Activated CD4-positive, alpha-beta T cell treated with anti-CD3 and anti-CD28 coated beads, Interleukin-2, amount 10 ng/mL, durations not matched to agents 24 days and 14 days (primary cell): ENCODE data around the gene ZNF277. TPM values are rescaled to one million over a fixed set of nuclear protein-coding genes. Genes with fewer than 3 reads are reported as not detected.
"Not testable (repeated sequence)": the region's sequence is repeated elsewhere in the genome, so short reads cannot be mapped to it uniquely, and the experiment has no call there.

Experiments used
- DNase-seq: peaks from one replicate; pipeline ENCODE4 v3.0.0; 2022
- H3K27ac Mint-ChIP-seq: one replicate; pipeline ENCODE4 v1.8.0; 2022; ENCODE audit warnings: mild to moderate bottlenecking, mixed read lengths
- H3K27me3 Mint-ChIP-seq: one replicate; pipeline ENCODE4 v1.8.0; 2022; ENCODE audit warnings: mixed read lengths
- H3K36me3 Mint-ChIP-seq: one replicate; pipeline ENCODE4 v1.8.0; 2022; ENCODE audit warnings: low read depth, mild to moderate bottlenecking, mixed read lengths
- H3K4me1 Mint-ChIP-seq: one replicate; pipeline ENCODE4 v1.8.0; 2021; ENCODE audit warnings: mixed read lengths
- H3K4me3 Mint-ChIP-seq: one replicate; pipeline ENCODE4 v1.8.0; 2022; ENCODE audit warnings: mild to moderate bottlenecking, moderate library complexity, mixed read lengths
- H3K9me3 Mint-ChIP-seq: one replicate; pipeline ENCODE4 v1.8.0; 2021; ENCODE audit warnings: mixed read lengths
- intact Hi-C: fragments of 100-400 bp; cut with micrococcal nuclease; formaldehyde crosslinking; loops from one replicate; pipeline ENCODE4 v1.15.1; 2023
- total RNA-seq: library from RNA; stranded (reverse); gene quantifications from 2 replicates; pipeline ENCODE4 v1.2.3, GENCODE V29; 2022

ZNF277 gene
- total RNA-seq, 1 donor from 2014 or later = 13.7 TPM

DNA sequence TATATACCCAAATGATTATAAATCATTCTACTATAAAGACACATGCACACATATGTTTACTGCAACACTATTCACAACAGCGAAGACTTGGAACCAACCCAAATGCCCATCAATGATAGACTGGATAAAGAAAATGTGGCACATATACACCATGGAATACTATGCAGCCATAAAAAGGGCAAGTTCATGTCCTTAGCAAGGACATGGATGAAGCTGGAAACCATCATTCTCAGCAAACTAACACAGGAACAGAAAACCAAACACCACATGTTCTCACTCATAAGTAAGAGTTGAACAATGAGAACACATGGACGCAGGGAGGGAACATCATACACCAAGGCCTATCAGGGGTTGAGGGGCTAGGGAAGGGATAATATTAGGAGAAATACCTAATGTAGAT, 110.3 kb downstream of the ZNF277 start:
- H3K27me3 Mint-ChIP-seq, H3K27ac Mint-ChIP-seq, H3K4me1 Mint-ChIP-seq, DNase-seq, intact Hi-C loops, H3K4me3 Mint-ChIP-seq: not testable (repeated sequence)
- peaks cover 23% of the 10 kb centered on the region for H3K9me3 Mint-ChIP-seq
- peaks cover 31% of the 10 kb centered on the region for H3K36me3 Mint-ChIP-seq

DNA sequence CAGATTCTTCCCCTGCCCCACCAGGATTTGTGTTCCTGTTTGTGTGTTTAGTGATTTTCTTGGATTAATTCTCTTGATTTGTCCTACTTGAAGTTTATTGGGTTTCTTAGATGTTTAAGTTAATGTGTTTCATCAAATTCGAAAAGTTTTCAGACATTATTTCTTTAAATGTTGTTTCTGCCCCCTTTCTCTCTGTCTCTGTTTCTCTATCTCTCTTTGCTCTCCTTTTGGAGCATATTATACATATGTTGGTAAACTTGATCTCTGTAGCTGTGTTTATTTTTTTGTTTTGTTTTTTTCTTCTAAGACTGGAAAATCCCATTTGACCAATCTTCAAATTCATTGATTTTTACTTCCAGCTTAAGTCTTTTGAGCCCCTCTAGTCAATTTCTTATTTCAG, 115.6 kb downstream of the ZNF277 start:
- Mint-ChIP-seq H3K4me1 (no peaks in the 10 kb centered on the region), H3K4me3 (no peak overlapping the region), H3K36me3 (peaks cover 34% of the 10 kb centered on the region), H3K9me3 (peaks cover 15% of the 10 kb centered on the region), H3K27me3 (no peaks in the 10 kb centered on the region), H3K27ac (no peak overlapping the region)
- DNase-seq = no peak
- intact Hi-C loops = no loop called here

DNA sequence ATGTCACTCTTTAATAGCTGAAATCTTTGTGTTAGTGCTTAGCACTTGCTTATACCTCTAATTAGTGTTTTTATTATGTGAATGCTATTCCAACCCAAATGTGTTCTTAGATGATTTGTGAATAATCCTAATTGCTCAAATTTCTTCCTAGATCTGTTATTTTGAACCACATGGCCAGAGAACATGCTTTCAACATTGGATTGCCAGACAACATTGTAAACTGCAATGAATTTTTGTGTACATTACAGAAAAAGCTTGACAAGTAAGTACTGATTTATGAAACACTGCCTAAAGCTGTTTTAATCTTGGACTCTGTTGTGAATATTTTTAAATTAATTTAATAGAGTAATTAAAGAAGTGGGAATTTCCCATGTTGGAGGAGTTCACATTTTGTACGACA, 121.1 kb downstream of the ZNF277 start:
- Mint-ChIP-seq H3K4me3 (no peak overlapping the region), H3K4me1 (no peaks in the 10 kb centered on the region), H3K27ac (no peak overlapping the region), H3K9me3 (no peaks in the 10 kb centered on the region), H3K36me3 (peaks cover 25% of the 10 kb centered on the region), H3K27me3 (no peaks in the 10 kb centered on the region)
- DNase-seq = no peak
- intact Hi-C loops = no loop called here

DNA sequence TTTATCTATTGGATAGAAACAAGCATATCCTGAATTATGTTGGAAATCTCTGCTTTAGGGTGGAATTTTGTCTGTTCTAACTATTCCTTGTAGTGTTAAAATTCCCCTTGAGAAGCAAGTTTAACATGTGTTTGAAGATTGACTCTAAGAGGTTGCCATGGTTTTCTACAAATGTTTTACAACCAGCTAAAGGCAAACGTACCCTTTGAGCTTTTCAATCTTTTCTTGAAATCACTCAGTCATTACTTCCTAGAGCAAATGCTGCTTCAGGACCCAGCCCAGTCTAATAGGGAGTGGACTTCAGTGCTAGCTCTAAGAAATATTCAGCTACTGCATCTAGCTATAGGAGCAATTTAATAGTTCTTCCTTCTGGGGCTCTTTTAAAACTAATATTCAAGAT, 125.0 kb downstream of the ZNF277 start:
- Mint-ChIP-seq H3K27ac (no peak overlapping the region), H3K27me3 (no peaks in the 10 kb centered on the region), H3K4me1 (no peaks in the 10 kb centered on the region), H3K36me3 (peaks cover 17% of the 10 kb centered on the region), H3K9me3 (no peaks in the 10 kb centered on the region), H3K4me3 (no peak overlapping the region)
- DNase-seq = no peak
- intact Hi-C loops = no loop called here

DNA sequence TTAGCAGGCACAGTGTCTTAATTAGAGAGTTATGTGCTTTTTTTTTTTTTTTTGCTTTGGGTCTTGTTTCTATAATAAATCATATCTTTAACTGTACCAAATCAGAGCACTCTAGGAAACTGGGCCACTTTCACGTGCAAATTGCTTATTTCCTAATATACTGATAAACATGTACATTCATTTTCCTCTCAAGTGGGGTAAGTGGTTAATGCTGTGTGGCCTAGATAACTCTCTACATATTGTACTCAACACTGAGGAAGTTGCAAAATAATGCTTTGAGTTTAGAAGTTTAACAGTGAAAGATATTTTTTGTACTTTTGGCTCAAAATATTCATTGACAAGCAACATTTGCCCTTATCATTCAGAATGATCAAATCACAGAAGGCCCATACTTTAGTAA, 127.9 kb downstream of the ZNF277 start:
- H3K4me3 Mint-ChIP-seq = no peak overlapping the region
- H3K27ac Mint-ChIP-seq = no peak overlapping the region
- no peaks in the 10 kb centered on the region for H3K9me3 Mint-ChIP-seq
- H3K36me3 Mint-ChIP-seq = peaks cover 17% of the 10 kb centered on the region
- no peak for DNase-seq
- no peaks in the 10 kb centered on the region for H3K27me3 Mint-ChIP-seq
- intact Hi-C loops = no loop called here
- no peaks in the 10 kb centered on the region for H3K4me1 Mint-ChIP-seq

DNA sequence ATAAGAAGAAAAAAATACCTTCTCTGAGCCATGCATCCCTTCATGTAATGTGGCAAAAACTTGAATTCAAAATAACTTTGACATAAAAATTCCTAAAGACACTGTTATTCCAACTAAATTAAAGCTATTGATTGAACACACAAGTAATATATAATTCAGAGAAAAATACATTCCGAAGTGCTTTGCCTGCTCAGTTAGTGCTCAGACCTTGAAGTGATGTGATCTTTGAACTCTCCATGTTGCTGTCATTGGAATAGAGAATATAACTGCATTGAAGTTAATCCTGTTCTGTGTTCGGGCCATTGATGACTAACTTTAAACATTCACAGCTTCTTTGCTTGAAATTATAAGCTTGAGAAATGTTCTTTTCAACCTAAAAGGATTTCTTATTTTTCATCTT, 129.8 kb downstream of the ZNF277 start:
- H3K27ac Mint-ChIP-seq = no peak overlapping the region
- no peaks in the 10 kb centered on the region for H3K27me3 Mint-ChIP-seq
- H3K36me3 Mint-ChIP-seq = peaks cover 11% of the 10 kb centered on the region
- intact Hi-C loops = no loop called here
- no peak overlapping the region for H3K4me3 Mint-ChIP-seq
- no peak for DNase-seq
- no peaks in the 10 kb centered on the region for H3K9me3 Mint-ChIP-seq
- no peaks in the 10 kb centered on the region for H3K4me1 Mint-ChIP-seq

DNA sequence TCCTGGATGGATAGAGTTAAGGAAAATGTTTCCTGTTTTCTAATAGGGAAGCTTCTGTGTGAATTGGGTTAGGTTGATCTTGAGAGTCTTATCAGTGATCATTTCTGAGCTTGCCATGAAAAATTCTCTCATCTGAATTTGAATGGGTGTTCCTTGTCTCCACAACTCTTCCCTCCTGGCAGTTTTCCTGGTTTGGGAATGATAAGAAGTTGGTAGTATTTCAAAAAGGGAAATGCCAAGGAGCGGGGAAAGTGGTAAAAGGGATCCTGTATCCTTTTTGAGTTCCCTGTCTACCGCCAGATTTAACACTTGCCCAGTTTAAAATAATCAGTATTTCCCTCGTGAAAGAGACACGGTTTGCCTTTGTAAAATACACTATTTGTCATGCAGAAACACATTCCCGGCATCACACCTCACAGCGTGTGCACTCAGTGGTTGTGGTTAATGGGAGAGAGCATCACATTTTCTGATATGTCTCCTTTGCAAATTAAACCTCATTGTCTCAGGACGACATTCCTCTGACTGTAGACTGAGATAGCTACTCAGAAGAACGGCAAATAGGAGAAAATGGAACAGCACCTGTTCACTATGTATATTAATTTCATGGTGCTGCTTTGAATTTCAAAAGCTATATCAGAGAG, 130.6 kb downstream of the ZNF277 start:
- Mint-ChIP-seq H3K36me3 (peaks cover 11% of the 10 kb centered on the region), H3K9me3 (no peaks in the 10 kb centered on the region), H3K4me3 (no peak overlapping the region), H3K27me3 (no peaks in the 10 kb centered on the region), H3K27ac (no peak overlapping the region), H3K4me1 (no peaks in the 10 kb centered on the region)
- DNase-seq = no peak
- intact Hi-C loops = no loop called here

DNA sequence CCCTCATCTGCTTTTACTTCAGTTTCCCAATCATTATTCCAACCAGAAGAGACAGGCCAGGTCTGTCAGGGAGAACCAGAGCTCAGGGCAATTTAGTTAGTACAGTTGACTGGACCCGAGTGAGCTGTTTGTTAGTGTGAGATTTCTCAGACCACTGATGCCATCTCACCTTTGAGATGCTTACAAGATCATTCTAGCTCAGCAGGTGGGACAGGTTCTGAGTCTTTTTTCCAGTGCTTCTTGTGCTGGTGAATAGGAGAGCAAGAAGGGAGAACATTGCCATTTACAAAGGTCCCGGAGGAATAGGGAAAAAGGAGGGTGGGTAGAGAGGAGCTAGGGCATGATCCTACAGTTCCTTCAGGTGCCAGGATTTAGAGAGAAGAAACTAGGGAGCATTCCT, 131.4 kb downstream of the ZNF277 start:
- intact Hi-C loops = no loop called here
- Mint-ChIP-seq H3K4me3 (no peak overlapping the region), H3K27me3 (no peaks in the 10 kb centered on the region), H3K27ac (no peak overlapping the region), H3K4me1 (no peaks in the 10 kb centered on the region), H3K36me3 (peaks cover 11% of the 10 kb centered on the region), H3K9me3 (no peaks in the 10 kb centered on the region)
- DNase-seq = no peak

DNA sequence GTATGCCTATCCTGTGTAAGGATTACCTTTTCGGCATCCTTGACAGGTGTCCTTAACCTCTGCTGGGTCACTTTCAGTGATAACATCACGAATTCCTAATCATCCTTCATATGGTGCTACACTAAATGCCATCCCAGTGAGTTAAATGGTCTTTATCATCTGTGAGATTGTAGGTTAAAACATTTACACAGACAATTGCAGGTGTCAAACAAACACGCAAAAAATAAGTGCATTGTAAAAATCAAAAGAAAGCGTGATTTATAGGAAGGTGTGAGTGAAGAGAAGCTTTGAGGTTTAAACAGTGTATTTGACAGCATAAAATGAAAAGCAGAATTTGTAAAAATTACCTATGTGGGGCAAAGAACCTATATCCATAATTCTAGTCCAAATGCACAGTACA, 132.3 kb downstream of the ZNF277 start:
- H3K9me3 Mint-ChIP-seq = no peaks in the 10 kb centered on the region
- DNase-seq = no peak
- no peaks in the 10 kb centered on the region for H3K4me1 Mint-ChIP-seq
- no peak overlapping the region for H3K27ac Mint-ChIP-seq
- intact Hi-C loops = no loop called here
- H3K4me3 Mint-ChIP-seq = no peak overlapping the region
- H3K27me3 Mint-ChIP-seq = no peaks in the 10 kb centered on the region
- peaks cover 17% of the 10 kb centered on the region for H3K36me3 Mint-ChIP-seq

DNA sequence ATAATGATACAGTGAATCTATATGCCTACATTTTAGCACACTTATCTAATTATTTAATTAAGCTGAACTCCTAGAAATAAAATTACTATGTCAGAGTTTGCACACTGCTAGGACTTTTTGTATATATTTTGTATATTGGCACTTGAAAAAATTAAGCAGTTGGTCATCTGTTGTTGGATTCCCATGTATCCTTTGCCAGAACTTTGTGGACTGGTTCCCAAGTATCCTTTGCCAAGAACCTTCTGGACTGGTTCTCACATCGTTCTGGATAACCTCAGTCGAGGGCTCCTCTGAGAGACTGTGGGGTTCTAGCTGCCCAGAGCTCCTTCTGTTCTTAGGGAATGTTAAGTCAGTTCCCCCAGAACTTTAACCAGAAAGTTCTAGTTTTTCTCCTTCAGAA, 135.0 kb downstream of the ZNF277 start:
- intact Hi-C loops = no loop called here
- no peaks in the 10 kb centered on the region for H3K4me1 Mint-ChIP-seq
- no peak for DNase-seq
- H3K9me3 Mint-ChIP-seq = no peaks in the 10 kb centered on the region
- no peaks in the 10 kb centered on the region for H3K27me3 Mint-ChIP-seq
- no peak overlapping the region for H3K4me3 Mint-ChIP-seq
- H3K36me3 Mint-ChIP-seq = peaks cover 17% of the 10 kb centered on the region
- H3K27ac Mint-ChIP-seq = no peak overlapping the region

DNA sequence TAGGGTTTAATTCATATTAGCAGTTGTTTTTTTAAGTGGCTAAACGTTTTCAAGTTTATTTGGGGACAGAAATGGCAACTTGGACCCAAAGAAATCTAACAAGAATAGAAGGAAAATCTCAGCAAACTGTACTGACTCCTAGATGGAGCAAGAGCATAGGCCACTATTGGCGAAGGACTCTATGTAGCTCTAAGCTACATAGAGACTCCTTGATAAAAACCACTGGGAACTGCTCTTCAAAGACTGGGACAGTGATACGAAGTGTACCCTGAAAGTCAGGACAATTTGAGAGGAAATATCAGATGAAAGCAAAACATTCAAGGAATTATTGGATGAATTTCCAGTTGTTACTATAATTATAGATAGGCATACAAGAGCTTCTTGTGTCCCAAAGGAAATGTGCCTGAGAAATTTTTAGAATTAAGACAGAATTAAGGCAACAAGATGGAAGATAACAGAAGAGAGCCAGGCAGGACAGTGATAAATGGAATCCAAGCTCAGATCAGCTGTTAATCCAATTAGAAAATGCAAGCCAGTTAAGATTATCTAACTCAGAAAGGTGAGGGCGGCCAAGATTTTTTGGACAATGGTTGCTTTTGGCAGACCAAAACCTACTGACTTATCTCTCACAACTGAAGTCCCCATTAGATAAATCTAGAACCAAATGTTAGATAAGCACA, 140.0 kb downstream of the ZNF277 start:
- Mint-ChIP-seq H3K36me3 (peaks cover 13% of the 10 kb centered on the region), H3K27ac (no peak overlapping the region), H3K4me3 (no peak overlapping the region), H3K9me3 (no peaks in the 10 kb centered on the region), H3K4me1 (peaks cover 2% of the 10 kb centered on the region), H3K27me3 (no peaks in the 10 kb centered on the region)
- intact Hi-C loops = no loop called here
- no peak for DNase-seq

DNA sequence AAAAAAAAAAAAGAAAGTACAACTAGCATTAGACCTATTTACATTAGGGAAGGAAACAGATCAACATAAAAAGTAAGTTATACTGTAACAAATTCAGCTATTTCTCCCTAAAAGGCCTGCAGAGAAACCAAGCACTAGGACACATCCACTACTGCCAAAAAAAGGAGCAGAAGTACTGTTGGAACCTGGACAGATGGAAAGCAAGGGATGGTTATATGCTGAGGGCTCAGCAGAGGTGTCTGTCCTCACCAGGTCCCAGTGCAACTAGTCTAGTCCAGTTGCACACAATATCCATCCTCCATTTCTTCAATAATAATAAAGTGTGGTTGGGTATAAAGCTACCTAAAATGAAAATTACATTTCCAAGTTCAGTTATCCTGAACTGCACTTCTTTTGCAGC, 140.6 kb downstream of the ZNF277 start:
- Mint-ChIP-seq H3K4me1 (peaks cover 2% of the 10 kb centered on the region), H3K36me3 (peaks cover 12% of the 10 kb centered on the region), H3K9me3 (no peaks in the 10 kb centered on the region), H3K4me3 (no peak overlapping the region), H3K27me3 (no peaks in the 10 kb centered on the region), H3K27ac (no peak overlapping the region)
- intact Hi-C loops = no loop called here
- no peak for DNase-seq

DNA sequence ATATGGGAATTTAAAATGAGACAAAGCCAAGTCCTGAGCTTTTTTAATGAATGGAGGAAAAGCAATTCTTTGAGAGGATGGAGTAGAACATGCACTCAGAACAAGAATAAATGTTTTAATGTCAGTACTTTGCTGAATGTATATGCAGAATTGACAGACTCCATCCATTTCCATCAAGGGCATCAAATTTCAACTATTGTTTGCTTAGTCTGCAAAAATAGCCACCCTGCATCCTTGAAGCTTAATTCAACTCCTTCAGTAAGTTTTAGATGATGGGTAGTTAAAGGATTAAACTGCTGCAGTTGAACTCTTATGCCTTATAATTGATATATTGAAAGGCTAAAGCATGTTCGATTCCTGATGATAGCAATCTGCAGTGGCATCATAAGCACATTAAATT, 144.1 kb downstream of the ZNF277 start:
- H3K9me3 Mint-ChIP-seq = no peaks in the 10 kb centered on the region
- H3K4me1 Mint-ChIP-seq = peaks cover 2% of the 10 kb centered on the region
- no peaks in the 10 kb centered on the region for H3K27me3 Mint-ChIP-seq
- no peak overlapping the region for H3K27ac Mint-ChIP-seq
- DNase-seq = no peak
- H3K36me3 Mint-ChIP-seq = peaks cover 2% of the 10 kb centered on the region
- H3K4me3 Mint-ChIP-seq = no peak overlapping the region
- intact Hi-C loops = no loop called here

DNA sequence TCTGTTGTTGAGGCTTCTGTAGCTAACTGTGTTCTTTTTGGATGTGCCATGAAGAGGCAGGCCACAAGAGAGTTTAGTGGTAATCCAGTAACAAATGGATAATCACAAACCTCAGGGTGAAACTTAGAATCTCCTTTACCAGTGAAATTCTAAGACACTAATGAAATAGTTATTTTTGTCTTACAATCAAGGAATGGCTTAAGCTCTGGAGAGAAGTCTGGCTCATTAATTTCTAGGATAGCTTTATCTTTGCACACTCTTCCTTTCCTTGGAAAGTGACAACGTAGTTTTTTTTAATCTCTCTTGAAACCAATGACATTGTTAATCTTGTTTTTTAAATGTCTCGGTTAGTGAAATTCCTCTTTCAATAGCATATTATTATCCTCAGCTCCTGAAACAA, 150.1 kb downstream of the ZNF277 start:
- H3K27ac Mint-ChIP-seq = no peak overlapping the region
- no peaks in the 10 kb centered on the region for H3K4me1 Mint-ChIP-seq
- DNase-seq = no peak
- H3K9me3 Mint-ChIP-seq = no peaks in the 10 kb centered on the region
- no peaks in the 10 kb centered on the region for H3K27me3 Mint-ChIP-seq
- intact Hi-C loops = no loop called here
- no peaks in the 10 kb centered on the region for H3K36me3 Mint-ChIP-seq
- H3K4me3 Mint-ChIP-seq = no peak overlapping the region

DNA sequence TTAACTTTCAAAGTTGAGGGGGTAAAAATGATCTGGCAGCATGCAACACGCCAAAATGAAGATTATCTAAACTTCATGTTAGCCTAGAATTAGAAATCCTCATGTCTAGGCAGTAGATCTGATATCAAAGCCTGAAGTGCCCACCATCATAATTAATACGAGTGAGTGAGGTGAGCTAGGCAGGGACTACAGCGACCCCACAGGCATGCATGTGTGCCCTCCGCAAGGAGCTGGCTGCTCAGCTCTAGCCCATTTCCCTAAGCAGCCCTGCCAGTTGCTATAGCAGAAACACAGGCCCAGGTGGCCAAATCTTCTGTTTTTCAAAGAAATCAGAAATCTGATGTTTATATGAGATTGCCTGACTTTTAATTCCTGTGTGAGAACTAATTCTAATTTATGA, 150.6 kb downstream of the ZNF277 start:
- no peak overlapping the region for H3K27ac Mint-ChIP-seq
- no peaks in the 10 kb centered on the region for H3K9me3 Mint-ChIP-seq
- DNase-seq = no peak
- H3K4me1 Mint-ChIP-seq = no peaks in the 10 kb centered on the region
- no peaks in the 10 kb centered on the region for H3K36me3 Mint-ChIP-seq
- H3K4me3 Mint-ChIP-seq = no peak overlapping the region
- no peaks in the 10 kb centered on the region for H3K27me3 Mint-ChIP-seq
- intact Hi-C loops = no loop called here
